Measurements from ENCODE around the gene ANKS1B. TPM values are rescaled to one million over a fixed set of nuclear protein-coding genes. Genes with fewer than 3 reads are reported as not detected.

Gene ANKS1B
- polyA plus RNA-seq, 4 donors: 3.6 to 4.8 (median 4.0) TPM

- no peak for DNase-seq (ENCODE audit: low read depth in 4 of 4, low spot score in 2 of 4)
Observed at GRCh38 chr12:99966429-99966828, 18.3 kb downstream of the ANKS1B start.

GRCh38 chr12:99960311-99960710 lies 24.4 kb downstream of the ANKS1B start:
- no peak for DNase-seq (ENCODE audit: low read depth in 4 of 4, low spot score in 2 of 4)

GRCh38 chr12:99959549-99960170 lies 25.1 kb downstream of the ANKS1B start:
- no peak for DNase-seq (ENCODE audit: low read depth in 4 of 4, low spot score in 2 of 4)

GRCh38 chr12:99957866-99958466 lies 26.8 kb downstream of the ANKS1B start:
- no peak for DNase-seq (ENCODE audit: low read depth in 4 of 4, low spot score in 2 of 4)

- DNase-seq (ENCODE audit: low read depth in 4 of 4, low spot score in 2 of 4): no peak
Observed at GRCh38 chr12:99954724-99955123, 30.0 kb downstream of the ANKS1B start.

GRCh38 chr12:99948370-99948769 lies 36.4 kb downstream of the ANKS1B start:
- no peak for DNase-seq (ENCODE audit: low read depth in 4 of 4, low spot score in 2 of 4)

GRCh38 chr12:99946131-99946530 lies 38.6 kb downstream of the ANKS1B start:
- no peak for DNase-seq (ENCODE audit: low read depth in 4 of 4, low spot score in 2 of 4)

GRCh38 chr12:99935608-99936007 lies 49.1 kb downstream of the ANKS1B start:
- no peak for DNase-seq (ENCODE audit: low read depth in 4 of 4, low spot score in 2 of 4)

- DNase-seq (ENCODE audit: low read depth in 4 of 4, low spot score in 2 of 4): no peak
Observed at GRCh38 chr12:99926511-99927169, 58.1 kb downstream of the ANKS1B start.

- DNase-seq (ENCODE audit: low read depth in 4 of 4, low spot score in 2 of 4): no peak
Observed at GRCh38 chr12:99920353-99920960, 64.3 kb downstream of the ANKS1B start.

GRCh38 chr12:99917711-99918402 lies 66.9 kb downstream of the ANKS1B start:
- DNase-seq (ENCODE audit: low read depth in 4 of 4, low spot score in 2 of 4): no peak

- no peak for DNase-seq (ENCODE audit: low read depth in 4 of 4, low spot score in 2 of 4)
Observed at GRCh38 chr12:99916555-99916954, 68.2 kb downstream of the ANKS1B start.

- no peak for DNase-seq (ENCODE audit: low read depth in 4 of 4, low spot score in 2 of 4)
Observed at GRCh38 chr12:99915251-99916082, 69.3 kb downstream of the ANKS1B start.

- DNase-seq (ENCODE audit: low read depth in 4 of 4, low spot score in 2 of 4): no peak
Observed at GRCh38 chr12:99914206-99914605, 70.5 kb downstream of the ANKS1B start.

GRCh38 chr12:99911967-99912366 lies 72.8 kb downstream of the ANKS1B start:
- no peak for DNase-seq (ENCODE audit: low read depth in 4 of 4, low spot score in 2 of 4)

- peak in 3 of 4 donors; percentile 2 to 8 (median 4) for DNase-seq (ENCODE audit: low read depth in 4 of 4, low spot score in 2 of 4)
Observed at GRCh38 chr12:99911081-99911480, 73.7 kb downstream of the ANKS1B start.

GRCh38 chr12:99910342-99910741 lies 74.4 kb downstream of the ANKS1B start:
- DNase-seq (ENCODE audit: low read depth in 4 of 4, low spot score in 2 of 4): no peak

GRCh38 chr12:99906786-99907579 lies 77.8 kb downstream of the ANKS1B start:
- DNase-seq (ENCODE audit: low read depth in 4 of 4, low spot score in 2 of 4): no peak

- no peak for DNase-seq (ENCODE audit: low read depth in 4 of 4, low spot score in 2 of 4)
Observed at GRCh38 chr12:99901181-99901580, 83.6 kb downstream of the ANKS1B start.

Data from left renal cortex interstitium (tissue), 4 donors.